ENCODE measurements around the gene MMP28. TPM values are rescaled to one million over a fixed set of nuclear protein-coding genes. Genes with fewer than 3 reads are reported as not detected.

Gene MMP28
- total RNA-seq, 1 experiment from 2014 or later: 1.7 TPM

- in situ Hi-C loops (cut with HindIII; ENCODE audit: low pct_unique_long_range_greater_than_20kb, low sequenced_read_pairs): no loop called here
- DNase-seq (ENCODE audit: low read depth): no peak
These were observed 61.0 kb downstream of the MMP28 start for GRCh38 chr17:35734396-35734795.

- in situ Hi-C loops (cut with HindIII; ENCODE audit: low pct_unique_long_range_greater_than_20kb, low sequenced_read_pairs): no loop called here
- DNase-seq (ENCODE audit: low read depth): no peak
These were observed 62.1 kb downstream of the MMP28 start for GRCh38 chr17:35733366-35733765.

- in situ Hi-C loops (cut with HindIII; ENCODE audit: low pct_unique_long_range_greater_than_20kb, low sequenced_read_pairs): no loop called here
- no peak for DNase-seq (ENCODE audit: low read depth)
These were observed 62.7 kb downstream of the MMP28 start for GRCh38 chr17:35732806-35733136.

- in situ Hi-C loops (cut with HindIII; ENCODE audit: low pct_unique_long_range_greater_than_20kb, low sequenced_read_pairs): no loop called here
- no peak for DNase-seq (ENCODE audit: low read depth)
These were observed 63.3 kb downstream of the MMP28 start for GRCh38 chr17:35731917-35732805.

- DNase-seq (ENCODE audit: low read depth): no peak
- in situ Hi-C loops (cut with HindIII; ENCODE audit: low pct_unique_long_range_greater_than_20kb, low sequenced_read_pairs): no loop called here
These were observed 64.1 kb downstream of the MMP28 start, which contains the start of gene RASL10B for GRCh38 chr17:35731239-35731916. Gene RASL10B, plus strand, starts transcription at chr17:35731639. Its CDS starts 3,546 bp downstream, at chr17:35735185.

GRCh38 chr17:35730400-35731005 lies 64.9 kb downstream of the MMP28 start:
- no peak for DNase-seq (ENCODE audit: low read depth)
- in situ Hi-C loops (cut with HindIII; ENCODE audit: low pct_unique_long_range_greater_than_20kb, low sequenced_read_pairs): no loop called here

- no peak for DNase-seq (ENCODE audit: low read depth)
- in situ Hi-C loops (cut with HindIII; ENCODE audit: low pct_unique_long_range_greater_than_20kb, low sequenced_read_pairs): no loop called here
These were observed 66.0 kb downstream of the MMP28 start for GRCh38 chr17:35729405-35729833.

- no peak for DNase-seq (ENCODE audit: low read depth)
- in situ Hi-C loops (cut with HindIII; ENCODE audit: low pct_unique_long_range_greater_than_20kb, low sequenced_read_pairs): no loop called here
These were observed 66.9 kb downstream of the MMP28 start for GRCh38 chr17:35728551-35728950.

- in situ Hi-C loops (cut with HindIII; ENCODE audit: low pct_unique_long_range_greater_than_20kb, low sequenced_read_pairs): no loop called here
- DNase-seq (ENCODE audit: low read depth): no peak
These were observed 67.8 kb downstream of the MMP28 start for GRCh38 chr17:35727635-35728034.

GRCh38 chr17:35726953-35727460 lies 68.4 kb downstream of the MMP28 start:
- DNase-seq (ENCODE audit: low read depth): no peak
- in situ Hi-C loops (cut with HindIII; ENCODE audit: low pct_unique_long_range_greater_than_20kb, low sequenced_read_pairs): no loop called here

GRCh38 chr17:35726127-35726952 lies 69.1 kb downstream of the MMP28 start:
- in situ Hi-C loops (cut with HindIII; ENCODE audit: low pct_unique_long_range_greater_than_20kb, low sequenced_read_pairs): no loop called here
- DNase-seq (ENCODE audit: low read depth): peak; percentile 13

GRCh38 chr17:35725802-35726126 lies 69.7 kb downstream of the MMP28 start:
- DNase-seq (ENCODE audit: low read depth): no peak
- in situ Hi-C loops (cut with HindIII; ENCODE audit: low pct_unique_long_range_greater_than_20kb, low sequenced_read_pairs): no loop called here

- in situ Hi-C loops (cut with HindIII; ENCODE audit: low pct_unique_long_range_greater_than_20kb, low sequenced_read_pairs): no loop called here
- DNase-seq (ENCODE audit: low read depth): no peak
These were observed 70.4 kb downstream of the MMP28 start for GRCh38 chr17:35725058-35725457.

- DNase-seq (ENCODE audit: low read depth): no peak
- in situ Hi-C loops (cut with HindIII; ENCODE audit: low pct_unique_long_range_greater_than_20kb, low sequenced_read_pairs): no loop called here
These were observed 71.7 kb downstream of the MMP28 start for GRCh38 chr17:35723735-35724134.

- no peak for DNase-seq (ENCODE audit: low read depth)
- in situ Hi-C loops (cut with HindIII; ENCODE audit: low pct_unique_long_range_greater_than_20kb, low sequenced_read_pairs): no loop called here
These were observed 78.0 kb downstream of the MMP28 start for GRCh38 chr17:35717475-35717874.

- in situ Hi-C loops (cut with HindIII; ENCODE audit: low pct_unique_long_range_greater_than_20kb, low sequenced_read_pairs): no loop called here
- DNase-seq (ENCODE audit: low read depth): no peak
These were observed 78.5 kb downstream of the MMP28 start for GRCh38 chr17:35716897-35717465.

GRCh38 chr17:35716173-35716572 lies 79.3 kb downstream of the MMP28 start:
- in situ Hi-C loops (cut with HindIII; ENCODE audit: low pct_unique_long_range_greater_than_20kb, low sequenced_read_pairs): no loop called here

More at GRCh38 chr17:35716173-35716572, 79.3 kb downstream of the MMP28 start:
- DNase-seq (ENCODE audit: low read depth): no peak

All from Caki2 (cell line).